Measurements from ENCODE around the gene RETSAT.
"Not testable (repeated sequence)": the region's sequence is repeated elsewhere in the genome, so short reads cannot be mapped to it uniquely, and the experiment has no call there.

RETSAT gene

DNA sequence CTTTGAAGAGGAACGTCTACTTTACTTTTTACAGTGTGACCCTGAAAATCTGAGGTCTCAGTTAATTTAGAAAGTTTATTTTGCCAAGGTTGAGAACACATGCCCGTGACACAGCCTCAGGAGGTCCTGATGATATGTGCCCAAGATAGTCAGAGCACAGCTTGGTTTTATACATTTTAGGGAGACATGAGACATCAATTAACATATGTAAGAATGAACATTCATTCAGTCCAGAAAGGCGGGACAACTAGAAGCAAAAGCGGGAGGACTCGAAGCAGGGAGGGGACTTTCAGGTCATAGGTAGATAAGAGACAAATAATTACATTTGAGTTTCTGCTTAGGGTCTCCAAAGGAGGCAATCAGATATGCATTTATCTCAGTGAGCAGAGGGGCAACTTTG, 23.9 kb upstream of the RETSAT start:
- no peak for DNase-seq (ENCODE audit: low spot score)

DNA sequence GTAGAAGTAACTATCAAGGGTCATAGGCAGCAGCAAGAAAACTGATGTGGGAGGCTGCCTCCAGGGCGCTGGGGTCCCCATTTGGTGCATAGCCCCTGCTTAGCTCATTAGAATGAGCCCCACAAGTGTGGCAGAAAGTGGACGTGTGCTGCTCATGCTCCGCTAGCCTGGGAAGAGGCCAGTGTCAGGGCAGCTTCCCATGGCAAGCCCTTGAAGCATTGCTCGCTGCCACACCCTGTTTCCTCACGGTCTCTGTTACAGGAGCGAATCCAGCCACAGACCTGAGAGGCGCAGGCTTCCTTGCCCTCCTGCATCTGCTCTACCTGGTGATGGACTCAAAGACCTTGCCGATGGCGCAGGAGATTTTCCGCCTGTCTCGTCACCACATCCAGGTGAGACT, 22.8 kb upstream of the RETSAT start:
- no peak for DNase-seq (ENCODE audit: low spot score)

DNA sequence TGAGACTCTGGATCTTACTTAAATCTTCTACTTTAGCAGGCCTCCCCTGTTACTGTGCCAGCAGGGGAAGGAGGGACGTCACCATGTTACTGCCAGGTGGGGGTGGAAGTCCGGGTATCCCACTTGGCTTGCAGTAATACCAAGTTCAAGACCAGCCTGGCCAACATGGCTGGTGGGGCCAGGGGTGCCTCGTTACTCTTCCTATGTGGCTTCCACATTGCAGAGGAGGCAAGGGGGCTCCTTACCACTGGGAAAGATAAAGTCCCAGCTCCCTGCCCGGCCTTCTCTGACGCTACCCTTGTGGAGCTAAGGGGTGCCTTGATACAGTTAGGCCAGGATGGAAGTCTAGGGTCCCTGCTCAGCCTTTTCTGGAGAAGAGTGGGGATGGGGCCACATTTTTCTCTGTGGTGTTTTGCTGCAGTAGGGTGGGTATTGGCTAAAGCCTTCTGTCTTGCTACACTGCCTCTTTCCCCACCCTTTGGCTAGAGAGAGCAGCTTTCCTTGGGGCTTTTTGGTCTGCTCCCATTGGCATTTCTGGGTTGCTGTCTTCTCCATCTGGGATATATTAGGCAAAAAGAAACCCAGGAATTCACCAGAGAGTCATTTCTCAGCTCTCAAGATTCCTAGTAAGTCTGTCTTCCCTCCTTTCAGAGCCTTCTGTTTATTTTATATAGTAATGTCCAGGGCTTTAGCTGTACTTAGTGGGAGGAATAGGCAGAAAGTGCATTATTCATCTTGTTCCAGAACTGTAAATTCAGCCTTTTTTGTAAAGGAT, 22.1 kb upstream of the RETSAT start:
- no peak for DNase-seq (ENCODE audit: low spot score)

DNA sequence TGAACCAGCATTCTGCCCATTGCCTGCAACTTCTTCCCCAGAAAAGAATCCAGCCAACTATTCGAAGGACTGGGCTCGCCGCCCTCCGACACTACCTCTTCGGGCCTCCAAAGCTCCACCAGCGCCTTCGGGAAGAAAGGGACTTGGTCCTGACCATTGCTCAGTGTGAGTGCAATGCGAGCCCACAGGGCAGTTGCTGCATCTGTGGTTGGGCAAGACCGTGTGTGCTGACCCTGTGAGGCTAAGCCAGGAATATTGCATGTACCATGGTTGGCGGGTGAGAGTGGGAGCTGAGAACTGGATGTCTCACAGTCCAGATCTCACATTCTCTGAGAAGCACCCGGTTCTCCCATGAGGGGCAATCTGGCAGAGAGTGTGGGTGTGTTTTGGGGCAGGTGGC, 16.7 kb upstream of the RETSAT start:
- no peak for DNase-seq (ENCODE audit: low spot score)

DNA sequence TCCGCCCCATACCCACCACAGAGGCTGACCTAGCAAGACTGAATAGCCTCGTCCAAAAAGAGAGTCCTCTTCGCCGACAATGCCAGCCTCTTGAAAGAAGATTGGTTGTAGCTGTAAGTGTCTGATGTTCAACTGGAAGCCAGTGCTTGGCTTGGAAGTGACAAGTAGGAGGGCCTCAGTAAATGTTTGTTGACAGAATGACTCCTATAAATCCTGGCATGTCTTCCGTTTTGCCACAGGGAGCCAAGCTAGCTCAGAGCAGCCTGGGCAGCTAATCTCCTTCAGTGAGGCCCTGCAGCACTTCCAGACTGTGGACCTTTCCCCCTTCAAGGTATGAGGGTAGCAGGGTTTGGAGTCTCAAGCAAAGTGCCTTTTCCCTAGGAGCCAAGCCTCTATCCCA, 15.2 kb upstream of the RETSAT start:
- no peak for DNase-seq (ENCODE audit: low spot score)

DNA sequence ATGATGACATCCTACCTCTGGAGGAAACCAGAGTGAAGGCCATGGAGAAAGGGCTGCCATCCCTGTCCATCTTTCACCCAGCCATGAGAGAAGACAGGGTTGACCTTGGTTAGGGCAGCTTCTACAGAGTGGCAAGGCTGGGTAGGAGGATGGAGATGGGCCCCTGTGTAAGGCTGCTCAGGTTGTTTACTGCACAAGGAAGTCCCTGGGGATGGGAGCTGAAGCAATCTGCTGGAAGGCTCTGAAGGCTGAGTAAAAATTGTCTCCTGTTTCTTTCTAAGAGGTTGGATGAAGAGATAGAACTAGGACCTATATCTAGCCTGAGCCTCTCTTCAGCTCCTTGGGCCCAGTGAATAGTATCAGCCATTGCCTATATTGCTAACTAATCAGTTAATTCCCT, 14.6 kb upstream of the RETSAT start:
- DNase-seq (ENCODE audit: low spot score), result no peak

DNA sequence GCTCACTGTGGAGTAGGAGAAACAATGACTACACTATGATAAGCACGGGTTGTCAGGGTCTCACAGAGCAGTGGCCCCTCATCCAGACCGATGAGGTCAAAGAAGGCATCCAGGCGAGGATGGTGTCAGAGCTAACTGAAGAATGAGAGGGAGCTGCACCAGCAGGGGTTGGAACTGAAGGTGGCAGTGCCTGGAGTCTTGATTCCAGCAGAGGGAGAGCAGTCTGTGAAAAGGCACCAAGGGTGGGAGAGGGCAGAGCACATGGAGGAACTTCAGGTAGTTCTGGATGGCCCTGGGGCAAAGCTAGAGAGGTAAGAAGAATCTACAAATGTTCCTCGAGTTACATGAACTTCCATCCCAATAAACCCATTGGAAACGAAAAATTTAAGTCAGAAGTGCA, 12.9 kb upstream of the RETSAT start:
- DNase-seq (ENCODE audit: low spot score), result no peak

DNA sequence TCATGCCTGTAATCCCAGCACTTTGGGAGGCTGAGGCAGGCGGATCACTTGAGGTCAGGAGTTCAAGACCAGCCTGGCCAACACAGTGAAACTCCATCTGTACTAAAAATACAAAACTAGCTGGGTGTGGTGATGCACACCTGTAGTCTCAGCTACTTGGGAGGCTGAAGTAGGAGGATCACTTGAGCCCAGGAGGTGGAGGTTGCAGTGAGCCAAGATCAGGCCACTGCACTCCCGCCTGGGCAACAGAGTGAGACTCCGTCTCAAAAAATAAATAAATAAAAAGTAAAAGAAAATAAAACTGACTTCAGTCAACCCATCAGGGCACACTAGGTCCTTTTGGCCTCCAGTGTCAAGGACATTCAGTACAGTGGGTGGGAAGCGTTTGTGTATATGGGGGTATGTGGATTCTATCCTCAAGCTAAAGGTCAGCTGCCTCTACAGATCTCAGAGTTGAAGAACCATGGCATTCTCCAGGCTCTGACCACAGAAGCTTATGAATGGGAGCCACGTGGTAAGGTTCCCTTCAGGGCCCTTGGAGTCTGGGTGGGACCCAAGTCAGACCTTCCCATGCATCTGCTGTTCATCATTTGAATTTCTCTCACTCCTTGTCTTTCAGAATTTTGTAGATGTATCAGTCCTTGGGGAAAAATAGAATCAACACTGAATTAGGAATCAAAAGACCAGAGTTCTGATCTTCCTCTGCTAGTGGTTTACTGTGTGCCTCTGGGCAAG, 8.5 kb upstream of the RETSAT start:
- DNase-seq (ENCODE audit: low spot score), result not testable (repeated sequence)

DNA sequence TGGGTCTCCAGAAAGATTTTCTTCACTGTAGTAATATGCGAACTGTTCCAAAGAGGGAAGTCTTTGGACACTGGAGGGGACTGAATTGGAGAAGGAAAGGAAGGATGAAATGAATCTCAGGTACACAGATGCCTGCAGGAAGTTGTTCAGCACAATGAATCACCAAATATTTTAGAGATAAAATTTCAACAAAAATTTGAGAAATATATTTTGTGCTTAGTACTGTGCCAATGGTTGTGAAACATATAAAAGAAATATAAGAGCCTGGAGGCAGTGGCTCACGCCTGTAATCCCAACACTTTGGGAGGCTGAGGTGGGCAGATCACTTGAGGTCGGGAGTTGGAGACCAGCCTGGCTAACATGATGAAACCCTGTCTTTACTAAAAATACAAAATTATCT, 3.4 kb upstream of the RETSAT start:
- DNase-seq (ENCODE audit: low spot score), result no peak

DNA sequence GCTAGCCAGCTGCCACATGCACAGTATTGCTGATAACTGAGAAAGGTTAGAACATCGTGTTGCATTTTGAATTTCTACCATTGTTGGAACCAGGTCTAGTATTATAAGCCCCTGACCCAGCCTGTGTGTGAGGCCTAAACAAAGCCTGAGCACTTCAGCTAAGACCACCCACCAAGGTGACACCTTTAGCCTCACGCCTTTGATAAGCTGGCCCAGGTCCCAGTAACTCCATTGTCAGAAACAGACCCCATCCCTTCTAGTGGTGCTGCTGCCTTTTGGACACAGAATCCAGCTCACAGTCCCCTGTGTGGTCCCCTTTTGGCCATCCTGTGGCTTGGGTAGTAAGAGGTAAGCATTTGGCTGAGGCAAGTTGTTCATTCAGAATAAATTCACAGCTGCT, 1.9 kb upstream of the RETSAT start:
- no peak for DNase-seq (ENCODE audit: low spot score)

DNA sequence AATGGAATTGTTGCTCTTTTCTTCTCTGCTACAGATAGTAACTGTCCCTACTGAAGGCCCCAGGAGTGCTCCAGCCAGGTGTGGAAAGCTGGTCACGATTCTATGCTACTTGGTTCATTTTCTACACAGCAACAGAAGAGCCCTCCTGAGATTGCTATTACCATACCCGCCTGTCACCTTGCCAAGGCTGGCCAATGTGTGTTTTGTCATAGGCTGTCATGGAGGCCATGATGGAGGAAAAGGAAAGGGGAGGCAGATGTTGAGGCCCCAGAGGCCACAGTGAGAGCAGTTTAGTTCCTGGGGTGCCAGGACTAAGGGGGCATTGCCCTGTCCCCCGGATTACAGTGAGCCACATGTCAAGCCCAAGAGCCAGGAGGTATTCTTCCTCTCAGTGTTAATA, 1.2 kb upstream of the RETSAT start:
- no peak for DNase-seq (ENCODE audit: low spot score)

DNA sequence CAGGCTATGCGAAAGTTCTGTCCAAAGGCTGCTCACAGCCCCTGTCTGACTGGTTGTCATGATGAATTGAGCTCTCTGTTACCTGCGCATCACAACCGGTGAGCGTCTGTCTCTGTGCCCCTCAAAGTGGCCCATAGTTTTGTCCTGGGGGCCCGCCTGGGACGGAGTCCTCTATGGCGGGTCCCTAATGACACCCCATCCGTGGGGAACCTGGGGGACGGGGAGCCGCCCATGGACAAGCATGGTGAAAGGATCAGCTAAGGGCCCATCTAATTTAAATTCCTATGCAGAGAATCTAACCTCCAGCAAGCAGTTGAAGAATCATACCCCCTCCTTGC, 714 bp upstream of the RETSAT start:
- DNase-seq (ENCODE audit: low spot score), result no peak

DNA sequence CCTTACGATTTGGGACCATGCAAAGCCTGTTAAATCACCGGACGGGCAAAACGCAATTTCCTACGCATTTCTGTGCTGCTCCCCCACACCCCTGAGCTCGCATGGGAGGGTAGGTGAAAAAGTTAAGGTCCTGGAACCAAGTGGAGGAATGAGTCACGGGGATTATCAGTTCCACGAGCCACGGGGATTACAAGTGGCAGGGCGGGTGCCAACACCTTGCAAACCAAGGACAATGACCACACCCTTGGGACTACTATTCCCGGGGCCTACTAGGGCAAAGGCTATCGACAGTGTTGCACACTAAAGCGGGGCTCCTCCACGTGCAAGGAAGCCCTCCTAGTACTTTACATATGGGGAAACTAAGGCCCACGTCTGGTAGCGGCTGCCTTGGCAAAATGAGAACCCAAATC, 447 bp downstream of the RETSAT start:
- peak; percentile 2 for DNase-seq (ENCODE audit: low spot score)

DNA sequence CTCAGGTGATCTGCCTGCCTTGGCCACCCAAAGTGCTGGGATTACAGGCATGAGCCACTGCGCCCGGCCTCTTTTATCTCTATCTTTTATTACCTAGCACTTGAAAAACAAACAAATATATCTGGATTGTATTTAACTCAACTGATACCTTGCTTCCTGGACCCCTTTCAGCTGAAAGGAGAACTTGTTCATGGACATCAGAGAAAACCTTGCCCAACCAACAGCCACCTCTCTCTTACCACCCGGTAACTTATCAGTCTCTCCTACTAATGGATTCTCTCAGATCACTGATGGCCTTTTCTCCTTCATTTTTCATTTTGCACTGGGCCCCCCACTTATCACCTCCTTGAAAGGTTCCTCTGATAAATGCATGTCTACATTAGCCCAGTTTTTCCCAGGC, 6.7 kb downstream of the RETSAT start:
- DNase-seq (ENCODE audit: low spot score), result no peak

DNA sequence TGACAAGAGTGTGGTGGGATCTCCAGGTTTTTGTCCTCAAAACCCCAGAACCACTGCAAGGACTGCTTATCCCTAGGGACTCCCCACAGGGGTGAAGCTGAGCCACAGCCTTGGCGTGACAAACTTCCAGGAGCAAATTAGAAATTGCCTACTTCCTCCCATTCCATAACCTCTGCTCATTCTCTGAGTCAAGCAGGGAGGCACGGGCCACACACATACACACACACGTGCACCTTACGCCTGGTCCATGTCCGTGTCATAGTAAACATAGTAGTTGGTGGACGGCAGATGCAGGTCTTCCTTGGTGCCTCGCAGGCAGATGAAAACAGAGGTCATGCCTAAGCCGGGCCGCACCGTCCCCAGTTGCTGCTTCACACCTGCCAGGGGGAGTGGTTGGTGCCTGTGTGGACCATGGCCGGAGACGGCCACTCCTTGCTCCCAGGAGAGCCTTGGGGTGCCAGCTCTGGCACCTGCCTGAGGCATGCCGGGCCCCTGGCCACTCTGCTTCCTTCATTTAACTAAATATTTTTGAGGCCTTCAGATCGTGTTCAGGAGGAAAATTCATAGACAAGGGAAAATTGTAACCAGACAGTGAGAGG, 9.9 kb downstream of the RETSAT start:
- no peak for DNase-seq (ENCODE audit: low spot score)

DNA sequence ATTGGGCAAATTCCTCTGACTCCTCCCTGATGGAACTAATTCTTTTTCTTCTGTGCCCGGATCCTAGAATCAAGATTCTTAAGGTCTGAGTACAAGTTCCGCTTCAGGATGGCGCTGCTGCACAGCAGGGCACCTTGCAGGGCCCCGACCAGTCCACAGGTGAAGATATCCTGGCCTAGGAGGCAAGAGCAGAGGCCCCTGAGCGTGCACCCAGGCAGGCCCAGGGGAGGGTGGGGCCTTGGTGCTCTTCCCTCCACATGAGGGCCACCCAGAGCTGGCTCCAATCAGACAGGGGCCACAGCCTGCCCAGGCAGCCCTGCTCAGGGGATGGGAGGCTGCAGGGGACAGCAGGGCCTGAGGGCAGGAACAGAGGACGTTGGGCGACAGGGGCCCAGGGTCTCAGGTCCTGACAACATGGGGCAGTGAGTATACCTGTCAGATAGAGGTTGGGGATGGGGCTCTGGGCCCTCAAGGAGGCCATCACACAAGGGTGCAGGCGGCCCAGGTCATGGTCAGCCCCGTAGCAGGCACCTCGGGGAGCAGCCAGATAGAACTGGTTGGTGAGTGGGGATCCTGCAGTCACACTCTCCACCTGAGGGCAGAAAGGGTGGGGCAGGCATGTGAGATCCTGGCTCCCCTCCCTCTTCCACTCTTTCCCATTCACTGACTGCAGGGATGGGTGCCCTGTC, 11.0 kb downstream of the RETSAT start:
- not testable (repeated sequence) for DNase-seq (ENCODE audit: low spot score)

DNA sequence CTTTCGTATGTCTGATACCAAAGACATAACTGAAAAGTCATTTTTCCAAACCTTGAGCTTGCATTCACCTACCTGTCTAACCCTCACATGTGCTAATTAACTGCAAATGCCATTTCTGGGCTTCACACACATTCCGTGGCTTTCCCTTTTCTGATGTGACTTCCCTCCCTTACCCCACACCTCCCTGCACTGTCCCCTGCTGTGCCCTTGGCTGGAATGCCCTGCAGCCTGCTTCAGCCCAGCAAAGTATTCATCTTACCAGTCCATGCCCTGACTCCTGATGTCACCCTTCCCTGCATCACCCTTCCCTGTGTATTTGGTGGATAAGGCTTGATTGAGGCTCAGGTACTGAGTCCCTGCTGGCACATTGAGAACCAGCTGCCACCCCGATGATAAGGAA, 12.2 kb downstream of the RETSAT start:
- DNase-seq (ENCODE audit: low spot score), result no peak

DNA sequence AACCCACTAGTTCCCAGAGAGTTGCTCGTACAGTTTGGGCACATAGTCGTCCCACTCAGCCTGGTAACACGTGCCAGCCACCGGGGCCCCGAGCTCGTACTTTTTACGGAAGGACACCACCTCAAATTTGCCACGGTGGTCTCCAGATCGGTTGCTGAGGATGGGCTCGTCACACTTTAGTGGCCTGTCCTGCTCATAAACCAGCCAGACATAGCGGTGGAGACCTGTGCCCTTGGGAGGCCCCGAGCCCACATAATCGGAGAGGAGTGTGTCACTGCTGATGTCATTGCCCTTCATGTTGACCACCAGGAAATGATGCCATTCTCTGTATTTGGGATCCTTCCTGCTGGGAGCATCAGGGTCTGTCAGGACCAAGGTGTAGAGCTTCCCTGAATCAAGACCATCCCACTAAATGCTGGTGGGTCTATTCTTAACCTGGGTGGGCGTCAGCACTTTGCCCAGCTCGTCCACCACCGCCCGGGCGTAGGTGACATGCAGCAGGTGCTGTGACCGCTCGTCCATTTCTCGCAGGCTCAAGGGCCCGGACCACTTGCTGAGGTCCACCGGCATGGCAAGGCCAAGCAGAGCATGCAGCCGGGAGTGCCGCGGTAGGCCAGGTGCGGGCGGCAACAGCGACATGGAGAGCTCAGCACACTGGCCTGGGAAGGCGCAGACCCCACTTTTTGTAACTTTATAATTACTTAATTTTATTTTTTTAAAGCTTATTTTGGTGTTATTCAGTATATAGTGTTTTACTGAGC, 12.9 kb downstream of the RETSAT start:
- no peak for DNase-seq (ENCODE audit: low spot score)

DNA sequence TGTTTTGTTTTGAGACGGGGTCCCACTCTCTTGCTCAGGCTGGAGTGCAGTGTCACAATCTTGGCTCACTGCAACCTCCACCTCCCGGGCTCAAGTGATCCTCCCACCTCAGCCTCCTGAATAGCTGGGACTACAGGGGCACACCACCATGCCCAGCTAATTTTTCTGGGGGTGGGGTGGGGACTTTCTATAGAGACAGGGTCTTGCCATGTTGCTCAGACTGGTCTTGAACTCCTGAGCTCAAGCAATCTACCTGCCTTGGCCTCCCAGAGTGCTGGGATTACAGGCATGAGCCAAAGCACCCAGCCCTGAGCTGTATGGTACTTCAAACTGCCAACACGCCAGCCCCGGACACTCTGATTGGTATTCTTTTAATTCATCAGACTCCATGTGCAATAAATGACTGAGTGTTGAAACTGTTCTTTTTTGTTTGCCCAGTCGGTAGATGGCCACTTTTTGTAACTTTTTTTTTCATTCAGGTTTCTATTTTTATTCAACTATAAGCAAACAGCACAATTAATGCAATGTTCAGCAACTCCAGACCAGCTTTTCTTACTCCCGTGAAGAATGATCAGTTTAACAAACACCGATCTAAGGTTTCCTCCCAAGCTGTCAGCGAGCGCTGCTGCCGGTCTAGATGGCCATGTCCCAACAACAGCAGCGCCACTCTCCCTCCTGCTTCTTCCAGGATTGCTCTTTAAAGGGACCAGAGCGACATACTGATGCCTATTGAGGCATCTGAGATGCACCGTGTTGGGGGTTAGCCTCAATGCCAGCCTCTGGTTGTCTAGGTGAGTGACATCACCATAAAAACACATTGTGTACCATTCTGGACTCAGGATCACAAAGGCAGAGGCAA, 14.1 kb downstream of the RETSAT start:
- no peak for DNase-seq (ENCODE audit: low spot score)

DNA sequence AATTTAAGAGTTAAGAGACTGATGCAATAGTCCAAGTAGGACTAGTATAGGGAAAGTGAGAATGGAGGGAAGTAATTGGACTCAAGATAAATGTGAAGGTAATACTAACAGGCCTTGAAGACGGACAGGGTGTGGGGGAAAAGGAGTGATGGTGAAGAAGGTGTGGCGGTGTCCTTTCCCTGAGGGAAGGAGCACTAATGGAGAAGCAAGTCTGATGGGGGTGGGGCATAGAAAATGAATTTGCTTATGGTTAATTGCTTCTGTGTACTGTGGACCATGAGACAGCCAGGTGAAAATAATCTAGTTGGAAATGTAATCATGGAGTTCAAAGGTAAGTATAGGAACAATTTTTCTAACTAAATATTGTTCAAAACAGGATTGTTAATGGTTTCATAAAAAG, 19.4 kb downstream of the RETSAT start:
- no peak for DNase-seq (ENCODE audit: low spot score)

DNA sequence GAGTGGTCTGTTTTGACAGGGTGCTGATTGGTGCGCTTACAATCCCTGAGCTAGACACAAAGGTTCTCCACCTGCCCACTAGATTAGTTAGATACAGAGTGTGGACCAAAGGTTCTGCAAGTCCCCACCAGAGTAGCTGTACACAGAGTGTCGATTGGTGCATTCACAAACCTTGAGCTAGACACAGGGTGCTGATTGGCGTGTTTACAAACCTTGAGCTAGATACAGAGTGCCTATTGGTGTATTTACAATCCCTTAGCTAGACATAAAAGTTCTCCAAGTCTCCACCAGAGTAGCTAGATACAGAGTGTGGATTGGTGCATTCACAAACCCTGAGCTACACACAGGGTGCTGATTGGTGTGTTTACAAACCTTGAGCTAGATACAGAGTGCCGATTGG, 20.5 kb downstream of the RETSAT start:
- DNase-seq (ENCODE audit: low spot score), result not testable (repeated sequence)

All from CD4-positive, alpha-beta T cell treated with Interleukin-6 at 100 ng/mL for 8 hours (primary cell).